GM06990 (cell line): ENCODE data around the gene POLR3A.

Source experiments
- DNase-seq: peaks from one replicate; pipeline ENCODE4 v3.0.0-alpha.2; 2011; ENCODE audit not compliant: insufficient read length; ENCODE audit errors: extremely low read depth
- H3K27me3 ChIP-seq: replicated peaks from 2 replicates; pipeline ENCODE4 v1.6.0; 2011; ENCODE audit warnings: low read length; ENCODE audit not compliant: control insufficient read depth, insufficient read depth
- H3K36me3 ChIP-seq: 2 replicates; pipeline ENCODE4 v1.5.1; 2011; ENCODE audit warnings: low read length; ENCODE audit not compliant: control insufficient read depth, insufficient read depth
- H3K4me3 ChIP-seq: replicated peaks from 2 replicates; pipeline ENCODE4 v1.5.1; 2011; ENCODE audit warnings: low read depth, mild to moderate bottlenecking, control low read depth, low read length
- TF ChIP-seq, protein P1 (sequence below): IDR thresholded peaks from 2 replicates; pipeline ENCODE4 v1.5.1; 2011; ENCODE audit warnings: low read length, control low read depth, mild to moderate bottlenecking, inconsistent platforms; ENCODE audit not compliant: insufficient read depth, poor library complexity, severe bottlenecking

POLR3A gene

DNA sequence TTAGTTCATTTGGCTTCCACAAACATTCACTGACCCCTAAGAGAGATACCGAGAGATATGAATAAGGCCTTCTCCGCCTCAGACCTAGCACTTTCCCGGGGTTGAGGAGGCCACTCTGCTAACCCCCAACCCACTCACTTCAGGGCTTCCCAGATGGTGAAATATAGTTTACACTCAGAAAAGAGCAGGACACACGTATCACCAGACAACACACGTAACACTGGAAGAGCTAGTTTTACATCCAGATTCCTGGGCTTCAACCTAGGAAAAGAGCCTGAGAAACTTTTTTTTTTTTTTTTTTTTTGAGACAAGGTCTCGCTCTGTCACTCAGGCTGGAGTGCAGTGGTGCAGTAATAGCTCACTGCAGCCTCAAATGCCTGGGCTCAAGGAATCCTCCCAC is 87.5 kb downstream of the POLR3A start:
- H3K4me3 ChIP-seq = no peak overlapping the region
- H3K36me3 ChIP-seq = no peaks in the 10 kb centered on the region
- no peak for DNase-seq
- TF ChIP-seq, protein P1, sequence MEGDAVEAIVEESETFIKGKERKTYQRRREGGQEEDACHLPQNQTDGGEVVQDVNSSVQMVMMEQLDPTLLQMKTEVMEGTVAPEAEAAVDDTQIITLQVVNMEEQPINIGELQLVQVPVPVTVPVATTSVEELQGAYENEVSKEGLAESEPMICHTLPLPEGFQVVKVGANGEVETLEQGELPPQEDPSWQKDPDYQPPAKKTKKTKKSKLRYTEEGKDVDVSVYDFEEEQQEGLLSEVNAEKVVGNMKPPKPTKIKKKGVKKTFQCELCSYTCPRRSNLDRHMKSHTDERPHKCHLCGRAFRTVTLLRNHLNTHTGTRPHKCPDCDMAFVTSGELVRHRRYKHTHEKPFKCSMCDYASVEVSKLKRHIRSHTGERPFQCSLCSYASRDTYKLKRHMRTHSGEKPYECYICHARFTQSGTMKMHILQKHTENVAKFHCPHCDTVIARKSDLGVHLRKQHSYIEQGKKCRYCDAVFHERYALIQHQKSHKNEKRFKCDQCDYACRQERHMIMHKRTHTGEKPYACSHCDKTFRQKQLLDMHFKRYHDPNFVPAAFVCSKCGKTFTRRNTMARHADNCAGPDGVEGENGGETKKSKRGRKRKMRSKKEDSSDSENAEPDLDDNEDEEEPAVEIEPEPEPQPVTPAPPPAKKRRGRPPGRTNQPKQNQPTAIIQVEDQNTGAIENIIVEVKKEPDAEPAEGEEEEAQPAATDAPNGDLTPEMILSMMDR = no peak
- H3K27me3 ChIP-seq = no peaks in the 10 kb centered on the region

- TF ChIP-seq, protein P1 = no peak
- Histone ChIP-seq H3K36me3 (no peaks in the 10 kb centered on the region), H3K27me3 (no peaks in the 10 kb centered on the region), H3K4me3 (no peak overlapping the region)
- DNase-seq = no peak
Observed at GRCh38 chr10:77940627-77941026, 88.7 kb downstream of the POLR3A start.

- no peaks in the 10 kb centered on the region for H3K27me3 ChIP-seq
- DNase-seq = no peak
- no peak overlapping the region for H3K4me3 ChIP-seq
- H3K36me3 ChIP-seq = no peaks in the 10 kb centered on the region
- TF ChIP-seq, protein P1 = no peak
Observed at GRCh38 chr10:77940225-77940624, 89.1 kb downstream of the POLR3A start.

DNA sequence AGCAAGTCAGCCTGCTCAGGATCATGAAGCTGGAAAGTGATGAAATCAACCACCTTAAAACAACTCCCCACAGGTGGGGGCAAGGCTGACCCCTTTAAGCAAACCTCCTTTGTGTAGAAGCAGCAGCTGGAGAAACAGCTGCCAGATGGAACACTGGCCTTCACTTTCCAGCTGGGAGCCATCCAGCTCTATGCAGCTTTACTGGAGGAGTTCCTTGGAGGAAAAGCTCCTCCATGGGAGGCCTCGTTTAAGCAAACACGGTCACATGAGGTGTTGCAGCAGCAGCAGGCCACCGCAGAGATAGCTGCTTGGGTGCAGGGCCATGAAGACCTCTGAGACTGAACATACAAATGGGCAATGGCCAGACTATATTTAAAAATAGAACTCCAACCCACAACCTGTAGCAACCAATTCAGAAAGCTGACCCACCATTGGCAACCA is 89.7 kb downstream of the POLR3A start:
- H3K4me3 ChIP-seq = no peak overlapping the region
- TF ChIP-seq, protein P1 = no peak
- no peaks in the 10 kb centered on the region for H3K27me3 ChIP-seq
- no peaks in the 10 kb centered on the region for H3K36me3 ChIP-seq
- no peak for DNase-seq

- Histone ChIP-seq H3K36me3 (no peaks in the 10 kb centered on the region), H3K4me3 (no peak overlapping the region), H3K27me3 (no peaks in the 10 kb centered on the region)
- TF ChIP-seq, protein P1 = no peak
- DNase-seq = no peak
Observed at GRCh38 chr10:77936697-77937567, 92.4 kb downstream of the POLR3A start.
